Adipocyte (in vitro differentiated cells): ENCODE data around the gene PLEKHA6.

Source experiments
- DNase-seq: peaks from one replicate; pipeline ENCODE4 v3.0.0-alpha.2; 2015; ENCODE audit warnings: low read depth
- H3K27me3 ChIP-seq: replicated peaks from 2 replicates; pipeline ENCODE4 v1.7.0; 2013; ENCODE audit warnings: mild to moderate bottlenecking, low read length, moderate library complexity; ENCODE audit not compliant: control insufficient read depth, insufficient read depth
- H3K36me3 ChIP-seq: 2 replicates; pipeline ENCODE4 v1.7.0; 2013; ENCODE audit warnings: low read length, mild to moderate bottlenecking, moderate library complexity; ENCODE audit not compliant: control insufficient read depth, insufficient read depth, severe bottlenecking
- H3K4me1 ChIP-seq: 2 replicates; pipeline ENCODE4 v1.7.0; 2013; ENCODE audit warnings: mild to moderate bottlenecking, low read length, moderate library complexity; ENCODE audit not compliant: control insufficient read depth, insufficient read depth
- H3K4me3 ChIP-seq: 2 replicates; pipeline ENCODE4 v1.7.0; 2013; ENCODE audit warnings: mild to moderate bottlenecking, low read length, moderate library complexity
- H3K9ac ChIP-seq: 2 replicates; pipeline ENCODE4 v1.7.0; 2013; ENCODE audit warnings: mild to moderate bottlenecking, low read length, moderate library complexity
- H3K9me3 ChIP-seq: 2 replicates; pipeline ENCODE4 v1.7.0; 2013; ENCODE audit warnings: mild to moderate bottlenecking, low read length, moderate library complexity; ENCODE audit not compliant: control insufficient read depth

Gene PLEKHA6

DNA sequence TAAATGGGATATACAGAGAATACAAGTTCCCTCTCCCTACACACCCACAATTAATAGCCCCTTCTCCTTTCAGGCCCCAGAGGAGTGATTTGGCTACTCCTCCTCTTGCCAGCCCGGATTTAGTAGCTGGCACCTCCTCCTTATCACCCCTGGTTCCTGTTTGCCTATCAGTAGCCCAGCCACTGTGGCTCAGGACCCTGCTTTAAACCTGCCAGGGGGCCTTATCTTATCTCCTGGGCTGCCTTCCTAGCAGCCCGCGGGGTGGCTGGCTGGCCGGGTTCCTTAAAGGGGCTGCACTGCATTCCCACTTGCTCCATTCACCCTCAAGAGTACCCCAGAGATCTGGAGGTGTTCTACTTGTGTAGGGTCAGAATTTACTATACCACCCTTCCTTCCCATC lies 70.4 kb downstream of the PLEKHA6 start:
- Histone ChIP-seq H3K9ac (no peak overlapping the region), H3K27me3 (peaks cover 16% of the 10 kb centered on the region), H3K4me1 (peaks cover 22% of the 10 kb centered on the region), H3K36me3 (no peaks in the 10 kb centered on the region), H3K9me3 (no peaks in the 10 kb centered on the region), H3K4me3 (no peak overlapping the region)
- no peak for DNase-seq

DNA sequence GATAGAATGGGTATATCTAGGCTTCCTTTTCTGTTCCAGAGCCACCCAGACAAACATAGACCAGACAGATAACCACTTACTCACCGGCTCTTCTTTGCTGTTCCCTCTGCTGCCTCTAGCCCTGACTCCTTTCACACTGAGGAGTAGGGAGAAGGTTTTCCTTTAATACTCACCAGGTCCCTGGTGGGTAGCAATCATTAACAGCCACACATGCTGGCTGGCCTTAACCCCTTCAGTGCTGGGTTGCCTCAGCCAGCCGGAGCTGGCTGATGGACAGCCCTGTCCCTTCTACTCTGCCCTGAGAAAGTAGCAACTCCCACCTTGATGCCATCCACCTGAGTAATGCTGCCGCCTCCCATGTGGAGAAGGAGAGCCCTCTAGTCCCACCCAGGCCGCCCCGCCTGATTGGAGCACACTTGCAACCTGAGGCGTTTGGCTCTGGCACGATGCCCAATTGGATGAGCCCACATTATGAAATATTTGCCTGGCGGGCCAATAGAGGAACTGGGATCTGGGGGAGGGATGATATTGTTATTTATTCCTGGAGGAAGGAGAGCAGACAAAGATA lies 71.6 kb downstream of the PLEKHA6 start:
- Histone ChIP-seq H3K27me3 (peaks cover 27% of the 10 kb centered on the region), H3K9ac (no peak overlapping the region), H3K4me1 (peaks cover 11% of the 10 kb centered on the region), H3K36me3 (no peaks in the 10 kb centered on the region), H3K9me3 (no peaks in the 10 kb centered on the region), H3K4me3 (no peak overlapping the region)
- DNase-seq, result no peak

DNA sequence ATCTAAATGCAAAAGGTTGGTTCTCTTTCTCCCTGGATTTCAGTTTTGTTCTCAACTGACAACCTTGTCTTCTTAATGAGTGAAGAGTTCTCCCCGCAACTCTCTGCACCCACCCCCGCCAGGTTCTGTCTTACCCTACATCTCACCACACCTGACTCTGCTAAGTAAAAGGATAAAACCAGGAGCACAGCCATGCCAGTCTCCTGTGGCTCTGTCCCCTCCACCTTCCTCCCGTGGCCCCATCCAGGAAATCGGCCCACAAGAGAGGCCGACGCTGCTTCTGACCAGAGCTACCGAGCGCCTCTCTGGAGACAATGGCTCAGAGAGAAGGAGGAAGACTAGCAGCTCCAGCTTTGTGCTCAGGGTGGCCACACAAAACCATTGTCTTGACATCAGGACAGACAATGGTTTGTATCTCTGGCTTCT lies 72.2 kb downstream of the PLEKHA6 start:
- Histone ChIP-seq H3K9me3 (no peaks in the 10 kb centered on the region), H3K4me1 (peaks cover 6% of the 10 kb centered on the region), H3K36me3 (no peaks in the 10 kb centered on the region), H3K9ac (no peak overlapping the region), H3K4me3 (no peak overlapping the region), H3K27me3 (peaks cover 30% of the 10 kb centered on the region)
- DNase-seq, result no peak

DNA sequence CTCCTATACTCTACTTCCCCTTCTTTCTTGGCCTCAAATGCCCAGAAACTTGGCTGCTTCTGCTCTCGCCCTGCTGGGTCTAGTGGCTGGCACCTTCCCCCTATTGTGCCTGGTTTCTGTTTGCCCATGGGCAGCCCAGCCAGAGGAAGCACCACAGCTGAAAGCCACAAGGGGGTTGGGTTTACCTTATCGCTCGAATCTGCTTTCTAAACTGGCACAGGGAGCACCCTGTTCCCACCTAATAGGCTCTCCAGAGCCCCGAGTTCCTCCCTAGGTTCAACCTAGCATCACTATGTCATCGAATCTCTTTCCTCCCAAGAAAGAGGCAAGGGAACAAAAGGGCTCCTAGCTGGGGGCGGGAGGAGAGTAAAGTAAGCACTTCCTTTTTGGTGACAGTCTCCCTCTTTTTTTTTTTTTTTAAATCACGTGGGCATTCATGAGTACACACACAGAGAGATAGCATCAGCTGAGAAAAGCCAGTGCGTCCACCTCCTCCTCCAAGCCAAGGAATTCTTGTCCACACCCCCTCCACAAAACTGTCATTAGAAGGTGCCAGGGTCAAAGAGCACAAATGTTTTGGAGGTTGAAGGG lies 72.8 kb downstream of the PLEKHA6 start:
- H3K4me3 ChIP-seq, result no peak overlapping the region
- H3K4me1 ChIP-seq, result peaks cover 5% of the 10 kb centered on the region
- H3K9ac ChIP-seq, result no peak overlapping the region
- no peaks in the 10 kb centered on the region for H3K9me3 ChIP-seq
- no peaks in the 10 kb centered on the region for H3K36me3 ChIP-seq
- peak; percentile 18 for DNase-seq
- peaks cover 35% of the 10 kb centered on the region for H3K27me3 ChIP-seq

DNA sequence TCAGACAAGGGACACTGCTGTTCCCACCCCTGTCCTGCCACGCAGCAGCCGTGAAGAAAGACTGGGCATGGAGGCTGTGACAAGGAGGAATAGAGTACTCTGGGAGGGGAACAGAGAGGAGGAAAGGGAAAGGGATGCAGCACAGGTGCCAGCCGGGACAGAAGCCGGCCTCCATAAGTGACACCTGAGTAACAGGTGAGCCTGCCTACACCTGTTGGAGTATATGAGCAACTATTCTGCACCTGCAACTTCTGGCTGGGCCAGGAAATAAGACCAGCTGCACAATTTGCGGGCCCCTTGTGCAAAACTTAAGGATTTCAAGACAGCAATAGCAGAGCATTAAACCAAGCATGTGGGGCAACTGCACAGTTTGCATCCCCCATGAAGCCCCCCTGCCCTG lies 73.4 kb downstream of the PLEKHA6 start:
- no peaks in the 10 kb centered on the region for H3K9me3 ChIP-seq
- peaks cover 5% of the 10 kb centered on the region for H3K4me1 ChIP-seq
- no peak overlapping the region for H3K9ac ChIP-seq
- DNase-seq, result no peak
- H3K27me3 ChIP-seq, result peaks cover 41% of the 10 kb centered on the region
- H3K4me3 ChIP-seq, result no peak overlapping the region
- no peaks in the 10 kb centered on the region for H3K36me3 ChIP-seq

DNA sequence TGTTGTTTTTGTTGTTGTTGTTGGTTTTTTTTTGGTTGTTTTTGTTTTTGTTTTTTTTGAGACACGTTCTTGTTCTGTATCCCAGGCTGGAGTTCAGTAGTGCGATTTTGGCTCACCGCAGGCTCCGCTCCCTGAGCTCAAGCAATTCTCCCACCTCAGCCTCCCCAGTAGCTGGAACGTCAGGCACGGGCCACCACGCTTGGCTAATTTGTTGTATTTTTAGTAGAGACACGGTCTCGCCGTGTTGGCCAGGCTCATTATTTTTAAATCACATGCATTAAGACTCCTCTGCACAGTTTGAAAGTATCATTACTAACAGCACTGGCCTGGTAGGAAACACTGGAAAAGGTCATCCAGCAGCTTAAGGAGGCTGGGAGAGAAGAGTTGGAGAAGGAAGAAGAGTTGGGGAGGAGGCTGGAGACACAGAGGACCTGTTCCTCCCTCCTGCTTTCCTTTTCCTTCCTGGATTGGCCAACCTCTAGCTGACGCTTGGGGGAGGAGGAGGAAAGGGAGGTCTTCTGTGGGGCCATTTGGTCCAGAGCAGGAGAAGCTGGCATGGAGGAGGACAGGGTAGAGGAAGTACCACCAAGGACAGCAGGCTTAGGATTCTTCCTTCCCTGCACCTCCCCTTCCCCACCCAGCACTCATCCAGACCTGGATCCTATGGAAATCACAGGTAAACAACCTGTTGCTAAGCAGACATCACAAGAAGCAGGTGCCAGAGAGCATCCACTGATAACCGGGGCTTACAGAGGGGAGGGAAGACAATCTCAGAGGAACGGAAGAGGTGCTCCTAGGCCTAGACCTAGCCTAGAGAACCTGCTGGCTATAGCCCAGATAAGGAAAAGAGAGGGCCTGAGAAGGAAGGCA lies 74.1 kb downstream of the PLEKHA6 start:
- Histone ChIP-seq H3K9me3 (no peaks in the 10 kb centered on the region), H3K4me3 (no peak overlapping the region), H3K4me1 (peaks cover 5% of the 10 kb centered on the region), H3K9ac (no peak overlapping the region), H3K36me3 (no peaks in the 10 kb centered on the region), H3K27me3 (peaks cover 41% of the 10 kb centered on the region)
- no peak for DNase-seq

DNA sequence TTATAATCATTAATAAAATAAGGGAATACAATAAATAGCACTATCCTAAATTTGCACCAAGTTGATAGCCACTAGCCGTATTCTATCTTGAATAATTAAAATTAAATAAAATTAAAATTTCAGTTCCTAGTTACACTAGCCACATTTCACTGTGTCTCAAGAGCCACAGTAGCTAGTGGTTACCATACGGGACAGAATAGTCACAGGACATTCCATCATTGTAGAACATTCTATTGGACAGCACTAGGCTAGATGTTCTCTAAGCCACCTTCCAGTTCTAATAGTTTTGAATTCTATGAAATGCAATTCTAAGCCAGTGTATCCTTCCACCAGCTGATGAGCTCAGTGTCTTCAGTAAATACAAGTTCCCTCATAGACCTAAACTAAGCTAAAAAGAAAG lies 74.8 kb downstream of the PLEKHA6 start:
- no peak for DNase-seq
- Histone ChIP-seq H3K4me1 (peaks cover 5% of the 10 kb centered on the region), H3K27me3 (peaks cover 43% of the 10 kb centered on the region), H3K9ac (no peak overlapping the region), H3K9me3 (no peaks in the 10 kb centered on the region), H3K4me3 (no peak overlapping the region), H3K36me3 (no peaks in the 10 kb centered on the region)

DNA sequence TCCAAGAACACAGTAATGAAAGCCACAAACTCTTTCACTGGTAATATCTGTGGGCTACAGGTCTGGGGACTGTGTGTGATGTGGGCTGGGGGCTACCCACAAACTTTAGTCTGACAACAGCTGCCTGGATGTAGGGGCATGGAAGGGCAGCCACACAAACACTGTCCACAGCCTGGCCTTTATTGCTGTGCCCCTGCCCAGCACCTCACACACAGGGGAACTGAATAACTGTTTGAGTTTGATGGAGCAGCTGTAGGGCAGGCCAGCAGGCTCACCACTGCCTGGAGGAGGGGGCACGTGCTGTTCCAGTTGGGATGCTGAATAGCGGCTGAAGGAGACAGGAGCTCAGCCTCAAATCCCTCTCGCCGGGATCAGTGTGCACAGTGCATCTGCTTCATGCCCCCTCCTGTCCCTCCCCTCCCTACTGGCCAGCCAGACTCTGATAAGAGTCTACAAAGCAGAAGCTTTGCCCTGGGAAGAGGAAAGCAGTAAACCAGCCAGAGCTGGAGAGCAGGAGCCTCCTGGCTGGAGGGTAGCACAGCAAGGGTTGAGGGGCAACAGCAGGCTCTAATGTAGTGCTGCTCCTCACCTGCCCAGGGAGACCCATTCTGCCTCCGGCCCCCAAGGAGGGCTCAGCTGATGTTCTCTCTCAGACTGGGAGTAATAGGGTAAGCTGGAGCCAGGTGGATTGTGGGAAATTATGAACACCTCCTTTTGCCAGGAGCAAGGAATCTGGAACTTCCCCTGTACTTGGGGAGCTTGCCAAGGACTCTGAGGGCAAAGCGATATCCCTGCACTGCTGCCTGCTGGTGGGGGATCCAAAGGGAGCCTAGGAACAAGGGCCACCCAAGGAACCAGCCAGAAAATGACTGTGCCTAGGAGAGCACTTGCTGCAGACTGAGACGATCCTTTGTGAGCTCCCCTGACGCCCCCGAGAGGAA lies 75.7 kb downstream of the PLEKHA6 start:
- Histone ChIP-seq H3K27me3 (peaks cover 50% of the 10 kb centered on the region), H3K36me3 (no peaks in the 10 kb centered on the region), H3K9me3 (no peaks in the 10 kb centered on the region), H3K9ac (no peak overlapping the region), H3K4me1 (peaks cover 5% of the 10 kb centered on the region), H3K4me3 (no peak overlapping the region)
- no peak for DNase-seq

DNA sequence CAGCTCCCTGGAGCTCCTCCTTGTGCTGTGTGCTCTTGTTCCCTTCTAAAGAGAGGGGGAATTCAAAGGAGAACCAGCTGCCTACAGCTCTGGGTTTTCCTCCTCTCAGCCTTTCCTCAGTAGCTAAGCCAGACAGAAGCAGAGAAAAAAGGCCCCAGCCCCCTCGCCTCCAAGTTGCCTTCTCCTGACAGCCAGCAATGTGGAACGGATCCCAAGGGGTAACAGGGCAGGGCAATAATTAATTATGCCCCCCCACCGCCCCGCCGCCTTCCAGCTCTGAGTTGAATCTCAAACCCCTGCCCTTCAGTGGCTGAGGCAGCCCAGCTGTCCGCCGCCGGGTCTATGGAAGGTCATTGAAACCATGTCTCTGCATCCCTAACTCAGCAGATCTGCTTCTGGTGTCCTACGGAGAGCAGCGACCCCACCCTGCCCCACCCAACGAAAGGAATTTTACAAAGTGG lies 76.9 kb downstream of the PLEKHA6 start:
- Histone ChIP-seq H3K4me1 (no peaks in the 10 kb centered on the region), H3K9me3 (no peaks in the 10 kb centered on the region), H3K27me3 (peaks cover 56% of the 10 kb centered on the region), H3K36me3 (no peaks in the 10 kb centered on the region), H3K9ac (no peak overlapping the region), H3K4me3 (no peak overlapping the region)
- DNase-seq, result no peak

DNA sequence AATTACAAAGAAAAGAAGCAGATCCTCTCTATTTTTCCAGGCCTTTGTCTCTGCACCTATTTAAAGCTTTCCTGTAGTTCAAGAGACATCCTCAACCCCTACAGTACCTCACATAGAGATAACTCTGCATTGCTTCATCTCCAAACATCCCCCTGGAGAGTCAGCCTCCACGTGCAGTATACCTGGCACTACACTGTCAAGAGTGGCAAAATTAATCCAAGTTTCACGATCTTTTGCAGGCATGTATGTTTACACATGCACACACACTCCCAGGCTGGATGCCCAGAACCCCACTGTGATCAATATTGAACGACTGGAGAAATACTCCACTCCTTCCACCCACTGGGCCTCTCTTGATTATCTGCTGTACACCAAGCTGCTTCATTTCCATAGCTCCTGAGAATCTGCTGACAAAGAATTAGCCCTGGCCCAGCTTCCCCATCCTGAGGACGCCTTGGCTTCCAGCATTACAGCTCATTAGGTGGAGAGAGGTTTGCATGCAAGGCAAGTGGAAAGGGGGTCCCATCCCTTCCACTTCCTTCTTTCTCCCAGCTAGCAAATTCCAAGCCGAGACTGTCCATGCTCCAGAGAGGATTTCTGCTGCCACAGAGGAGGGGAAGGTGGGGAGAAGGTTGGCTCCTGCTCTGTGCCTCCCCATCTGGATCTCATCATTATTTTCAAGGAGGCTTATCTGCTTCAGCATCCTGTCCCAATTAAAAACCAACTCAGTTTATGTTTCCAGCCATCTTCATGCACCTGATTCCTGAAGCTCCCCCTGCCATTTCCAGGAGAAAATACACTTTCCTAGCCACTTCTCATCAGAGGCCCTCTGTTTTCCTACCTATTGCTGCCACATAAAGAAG lies 79.4 kb downstream of the PLEKHA6 start:
- DNase-seq, result no peak
- Histone ChIP-seq H3K9me3 (no peaks in the 10 kb centered on the region), H3K4me3 (no peak overlapping the region), H3K4me1 (peaks cover 19% of the 10 kb centered on the region), H3K9ac (no peak overlapping the region), H3K27me3 (peaks cover 62% of the 10 kb centered on the region), H3K36me3 (no peaks in the 10 kb centered on the region)
